GM18502 (cell line): ENCODE measurements around the gene SP2.

Experiments
- ATAC-seq: cut with Tn5 transposase; IDR thresholded peaks from one replicate; pipeline ENCODE4 v1.9.1; 2021; ENCODE audit warnings: mild to moderate bottlenecking; ENCODE audit not compliant: unreplicated experiment, poor library complexity

The SP2 gene

DNA sequence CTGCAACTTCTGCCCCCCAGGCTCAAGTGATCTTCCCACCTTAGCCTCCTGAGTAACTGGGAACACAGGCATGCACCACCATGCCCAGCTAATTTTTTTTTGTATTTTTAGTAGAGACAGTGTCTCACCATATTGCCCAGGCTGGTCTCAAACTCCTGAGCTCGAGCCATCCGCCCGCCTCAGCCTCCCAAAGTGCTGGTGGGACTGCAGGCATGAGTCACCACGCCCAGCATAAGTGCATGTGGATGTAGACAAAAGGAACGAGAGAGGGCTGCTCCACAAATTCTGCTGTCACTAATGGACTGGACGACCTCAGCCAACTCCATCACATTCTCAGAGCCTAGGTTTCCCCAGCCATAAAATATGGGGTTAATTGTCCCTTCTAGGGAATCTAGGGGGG is 7.7 kb upstream of the SP2 start:
- no peak for ATAC-seq

DNA sequence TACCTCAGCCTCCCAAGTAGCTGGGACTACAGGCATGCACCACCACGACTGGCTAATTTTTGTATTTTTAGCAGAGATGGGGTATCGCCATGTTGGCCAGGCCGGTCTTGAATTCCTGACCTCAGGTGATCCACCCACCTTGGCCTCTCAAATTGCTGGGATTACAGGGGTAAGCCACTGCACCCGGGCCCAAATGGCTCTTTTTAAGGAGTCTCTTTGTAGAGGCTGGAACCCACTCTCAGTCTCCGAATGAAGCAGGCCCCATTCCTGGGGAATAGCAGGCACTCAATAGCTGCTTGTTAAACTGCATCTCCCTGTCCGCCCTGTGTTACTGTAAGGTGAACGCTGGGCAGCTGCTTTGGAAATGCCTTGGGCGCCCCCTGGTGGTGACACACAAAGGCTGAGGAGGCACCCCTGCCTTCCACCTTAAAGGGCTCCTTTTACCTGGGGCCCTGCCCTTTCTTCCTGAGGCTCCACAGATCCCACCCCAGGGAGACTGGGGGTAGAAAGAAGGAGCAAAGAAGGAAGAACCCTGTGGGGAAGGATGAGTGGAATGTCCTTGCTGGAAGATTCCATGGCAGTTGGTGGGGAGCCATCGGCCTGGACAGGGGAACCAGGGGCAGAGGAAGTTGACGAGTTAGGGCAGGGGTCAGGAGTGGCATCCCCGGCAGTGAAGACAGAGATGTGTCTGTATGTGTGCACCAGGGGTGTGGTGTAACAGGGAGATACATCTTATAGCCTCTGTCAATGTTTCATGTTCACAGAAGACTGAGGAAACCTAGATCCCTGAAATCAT is 6.1 kb upstream of the SP2 start:
- no peak for ATAC-seq

DNA sequence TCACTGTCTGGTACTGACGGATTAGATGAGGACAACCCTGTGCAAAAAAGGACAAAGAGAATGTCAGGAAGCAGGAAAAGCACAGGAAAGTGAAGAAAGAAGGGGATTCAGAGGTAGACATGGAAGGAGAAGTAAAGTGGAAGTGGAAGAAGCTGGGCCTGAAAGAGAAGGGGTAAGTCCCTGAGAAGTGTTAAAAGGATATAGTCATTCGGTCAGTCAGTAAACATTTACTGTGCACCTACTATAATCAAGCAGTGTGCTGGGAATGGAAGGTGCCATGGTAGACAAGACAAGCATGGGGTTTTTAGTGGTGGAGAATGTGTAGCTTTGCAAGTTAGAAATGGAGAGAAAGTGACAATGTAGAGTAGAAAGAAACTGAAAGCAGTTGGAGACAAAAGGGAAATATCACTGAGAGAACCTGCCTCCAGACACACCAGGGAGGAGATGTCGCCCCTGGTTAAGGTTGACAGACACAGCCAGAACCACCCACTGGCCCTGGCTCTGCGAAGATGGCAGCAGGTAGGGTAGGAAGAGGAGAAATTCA is 4.4 kb upstream of the SP2 start:
- ATAC-seq = no peak

DNA sequence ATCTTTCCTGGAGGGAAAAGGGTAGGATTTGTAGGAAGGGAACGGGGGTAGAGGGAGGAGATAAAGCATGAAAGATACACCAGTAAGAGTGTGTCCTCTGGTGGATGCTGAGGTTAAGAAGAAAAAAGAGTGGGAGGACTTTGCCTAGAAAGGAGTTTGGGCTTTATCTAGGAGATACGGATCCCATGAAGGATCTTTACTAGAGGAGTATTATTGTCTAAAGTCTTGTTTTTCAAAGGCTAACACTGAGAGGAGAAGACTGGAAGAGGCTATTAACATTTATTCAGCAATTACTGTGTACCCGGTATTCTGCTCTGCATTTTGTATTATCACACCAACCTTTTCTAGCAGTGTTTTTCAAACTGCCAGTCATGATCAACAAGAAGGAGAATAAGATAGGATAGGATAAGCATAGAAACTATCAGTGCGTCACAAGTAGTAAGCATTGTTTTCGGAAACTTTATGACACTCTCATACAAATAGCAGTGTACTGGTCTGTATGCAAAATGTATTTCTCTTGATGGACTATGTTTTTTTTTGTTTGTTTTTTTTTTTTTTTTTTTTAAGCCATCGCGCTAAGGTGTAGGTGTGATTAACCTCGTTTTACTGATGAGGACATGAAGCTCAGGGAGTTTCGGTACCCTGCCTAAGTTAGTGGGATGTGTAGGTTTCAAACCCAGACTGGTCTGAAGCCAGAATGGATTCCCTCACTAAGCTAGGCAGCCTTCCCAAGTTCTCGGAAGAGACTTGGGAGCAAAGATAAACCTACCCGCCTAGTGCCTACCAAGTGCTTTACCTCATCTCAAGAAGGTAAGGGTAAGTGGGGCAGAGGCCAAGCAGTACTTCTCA is 1.3 kb upstream of the SP2 start:
- no peak for ATAC-seq

DNA sequence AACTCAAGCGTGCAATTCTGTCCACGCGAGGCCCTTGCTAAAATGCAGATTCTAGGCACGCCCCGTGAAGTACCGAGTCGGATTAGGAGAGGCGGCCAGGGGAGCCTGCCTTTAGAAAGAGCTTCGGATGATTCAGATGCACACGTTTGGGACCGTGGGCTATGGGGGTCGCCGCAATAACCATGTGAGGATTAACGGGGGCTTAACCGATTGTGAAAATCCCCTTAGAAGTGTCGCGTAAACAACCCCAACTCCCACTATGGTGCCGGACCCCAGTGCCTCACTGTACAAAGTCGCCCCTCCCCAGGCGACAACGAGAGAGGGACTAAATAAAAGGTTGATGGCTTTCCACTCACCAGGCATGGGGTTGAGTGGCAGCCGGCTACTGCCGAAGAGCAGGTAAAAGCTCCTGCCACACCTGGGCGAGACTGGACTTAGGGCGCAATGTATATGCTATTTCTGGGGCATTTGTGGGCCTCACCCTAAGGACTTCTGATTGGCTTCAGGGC is 635 bp upstream of the SP2 start:
- no peak for ATAC-seq

DNA sequence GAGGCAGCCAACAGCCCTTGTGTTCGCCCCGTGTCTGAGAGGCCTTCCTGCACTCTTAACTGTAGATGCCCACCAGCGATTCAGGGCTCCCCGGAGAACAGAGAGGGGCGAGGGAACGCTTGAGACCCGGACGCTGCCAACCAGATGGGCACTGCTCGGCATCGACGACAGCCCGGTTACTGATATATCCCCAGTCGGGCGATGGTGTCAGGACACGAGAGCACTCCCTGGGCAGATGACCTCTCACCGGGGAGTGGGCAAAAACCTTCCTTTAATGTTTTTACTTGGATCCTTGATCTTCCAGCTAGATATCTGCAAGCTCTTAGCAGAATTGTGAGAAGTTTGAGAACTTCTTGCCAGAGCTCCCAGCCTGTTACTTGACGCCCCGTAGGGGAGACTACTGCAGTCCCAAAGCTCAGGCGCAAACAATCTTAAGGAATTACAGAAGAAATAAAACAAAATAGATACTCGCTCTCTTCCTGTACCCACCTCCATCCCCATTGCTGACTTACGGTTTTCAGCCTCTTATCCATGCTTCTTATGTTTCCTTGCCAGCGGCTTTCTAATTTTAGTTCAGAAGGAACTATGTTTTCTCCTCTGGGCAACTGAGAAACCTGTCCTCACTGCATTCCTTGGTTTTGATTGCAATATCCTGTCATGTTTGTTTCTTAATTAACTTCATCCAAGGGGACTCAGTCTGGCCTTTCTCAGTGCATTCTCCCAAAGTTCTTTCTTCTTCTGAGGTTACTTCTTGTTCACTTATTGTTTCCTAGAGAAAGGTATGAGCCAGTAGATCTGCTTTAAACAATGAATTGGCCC is 845 bp downstream of the SP2 start:
- ATAC-seq = no peak

DNA sequence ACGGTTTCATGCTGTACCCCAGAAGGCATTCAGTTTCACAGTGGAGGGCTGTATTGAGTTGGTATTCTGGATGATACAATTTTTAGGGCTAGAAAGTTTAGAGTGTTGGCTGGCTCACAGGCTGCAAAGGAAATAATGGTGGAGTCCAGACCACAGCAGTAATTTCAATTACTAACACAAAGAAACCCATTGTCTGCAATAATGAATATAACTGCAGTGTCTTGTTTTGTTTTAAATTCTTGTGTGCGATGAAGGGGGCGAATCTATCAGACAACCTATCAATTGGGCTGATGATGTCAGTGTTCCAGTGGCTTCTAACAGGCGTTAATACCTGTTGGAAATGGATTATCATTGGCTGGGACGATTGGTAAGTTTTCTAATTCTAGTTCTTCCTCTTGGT is 1.5 kb downstream of the SP2 start:
- no peak for ATAC-seq

DNA sequence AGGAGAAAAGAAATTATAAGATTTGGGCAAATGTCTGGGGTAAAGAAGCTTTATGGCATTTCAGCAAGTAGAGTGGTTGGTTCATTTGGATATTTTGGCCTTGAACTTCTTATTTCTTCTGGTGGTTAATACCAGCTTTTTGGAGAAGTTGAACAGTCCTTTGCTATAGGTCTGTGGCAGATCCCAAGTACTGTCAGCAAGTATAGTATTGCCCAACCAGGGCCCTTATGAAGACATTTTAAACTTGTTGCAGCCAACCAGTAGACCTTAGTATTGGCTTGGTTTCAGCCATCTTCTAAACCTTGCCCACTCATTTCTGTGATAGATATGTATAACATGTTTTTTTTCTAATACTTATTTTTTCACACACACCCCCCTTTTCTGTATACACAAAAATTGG is 2.2 kb downstream of the SP2 start:
- ATAC-seq = no peak

DNA sequence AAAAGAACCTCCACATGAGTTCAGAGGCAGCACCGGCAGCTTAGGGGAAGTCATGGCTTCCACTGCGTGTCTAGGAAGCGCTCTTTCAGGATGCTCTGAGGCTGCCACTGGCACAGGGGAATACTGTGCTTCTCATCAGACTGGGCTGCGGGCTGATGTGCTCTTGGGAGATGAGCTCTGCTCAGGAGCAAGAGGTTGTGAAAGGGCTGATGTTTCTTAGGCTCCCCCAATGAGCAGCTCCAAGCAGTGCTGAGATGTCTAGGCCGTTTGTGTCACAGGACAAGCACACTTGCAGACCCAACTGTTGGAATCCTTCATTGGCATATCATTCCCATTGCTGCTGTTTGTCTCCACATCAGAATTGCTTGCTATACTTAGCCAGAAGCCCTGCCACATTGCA is 3.6 kb downstream of the SP2 start:
- no peak for ATAC-seq

DNA sequence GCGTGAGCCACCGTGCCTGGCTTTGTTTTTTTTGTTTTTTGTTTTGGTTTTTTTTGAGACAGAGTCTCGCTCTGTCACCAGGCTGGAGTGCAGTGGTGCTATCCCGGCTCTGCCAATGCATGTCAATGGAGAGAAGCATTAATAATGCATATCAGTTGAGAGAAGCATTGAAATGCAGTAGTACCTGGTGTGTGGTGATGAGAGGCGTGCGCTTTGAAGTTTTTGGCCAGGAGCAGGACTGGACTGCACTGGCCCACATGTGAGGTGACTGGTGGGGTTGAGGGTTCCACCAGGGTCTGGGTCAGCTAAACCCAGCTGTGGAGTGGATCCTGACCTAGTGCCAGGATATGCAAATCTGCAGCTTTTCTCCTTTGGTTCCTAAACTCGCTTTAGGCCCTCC is 5.4 kb downstream of the SP2 start:
- no peak for ATAC-seq

DNA sequence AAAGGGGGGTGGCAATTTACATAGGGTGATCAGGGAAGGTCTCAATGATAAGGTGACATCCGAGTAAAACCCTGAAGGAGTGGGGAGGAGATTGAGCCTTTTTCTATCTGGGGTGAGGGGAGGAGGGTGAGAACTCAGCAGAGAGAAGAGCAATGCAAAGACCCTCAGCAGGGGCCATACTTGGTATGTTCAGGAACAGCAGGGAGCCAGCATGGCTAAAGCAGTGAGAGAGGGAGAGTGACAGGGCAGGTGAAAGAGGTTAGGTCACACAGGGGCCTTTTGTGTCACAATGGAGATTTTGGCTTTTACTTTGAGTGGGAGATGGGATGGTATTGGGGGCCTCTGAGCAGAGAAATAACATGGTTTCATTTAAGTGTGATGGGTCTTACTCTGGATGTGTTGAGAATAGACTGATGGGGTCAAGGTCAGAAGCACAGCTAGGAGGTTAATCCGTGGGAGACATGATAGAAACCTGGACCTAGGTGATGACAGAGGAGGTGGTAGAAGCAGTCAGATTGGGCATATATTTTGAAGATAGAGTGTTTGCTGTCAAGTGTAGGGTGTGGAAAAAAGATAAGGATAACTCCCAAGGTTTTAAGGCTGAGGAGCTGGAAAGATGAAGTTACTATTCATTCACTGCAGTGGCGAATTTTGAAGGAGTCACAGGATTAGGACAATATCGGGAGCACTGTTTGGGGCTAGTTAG is 6.2 kb downstream of the SP2 start:
- no peak for ATAC-seq

DNA sequence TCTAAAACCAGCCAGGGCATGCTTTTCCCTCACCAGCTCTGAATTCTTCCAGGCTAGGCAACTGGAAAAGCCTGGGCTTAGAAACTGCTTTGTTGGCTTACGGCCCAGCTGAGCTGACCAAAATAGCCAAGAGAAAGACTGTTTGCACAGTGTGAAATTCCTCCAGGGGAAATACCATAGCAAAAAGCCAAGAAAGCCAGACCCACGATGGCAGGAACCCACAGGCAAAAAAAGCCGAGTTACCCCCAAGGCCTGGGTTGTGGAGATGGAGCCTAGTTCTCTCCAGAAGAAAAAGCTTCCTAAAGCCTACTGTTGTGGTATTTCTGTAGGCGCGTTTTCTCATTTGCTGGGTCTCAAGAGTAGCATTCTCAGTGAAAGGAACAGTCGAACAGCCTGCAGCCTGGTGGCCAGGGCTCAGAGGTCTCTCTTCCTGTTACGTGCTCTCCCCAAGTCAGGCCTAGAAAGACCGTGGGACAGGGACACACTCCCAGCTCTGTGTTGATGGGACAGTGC is 9.2 kb downstream of the SP2 start:
- no peak for ATAC-seq

DNA sequence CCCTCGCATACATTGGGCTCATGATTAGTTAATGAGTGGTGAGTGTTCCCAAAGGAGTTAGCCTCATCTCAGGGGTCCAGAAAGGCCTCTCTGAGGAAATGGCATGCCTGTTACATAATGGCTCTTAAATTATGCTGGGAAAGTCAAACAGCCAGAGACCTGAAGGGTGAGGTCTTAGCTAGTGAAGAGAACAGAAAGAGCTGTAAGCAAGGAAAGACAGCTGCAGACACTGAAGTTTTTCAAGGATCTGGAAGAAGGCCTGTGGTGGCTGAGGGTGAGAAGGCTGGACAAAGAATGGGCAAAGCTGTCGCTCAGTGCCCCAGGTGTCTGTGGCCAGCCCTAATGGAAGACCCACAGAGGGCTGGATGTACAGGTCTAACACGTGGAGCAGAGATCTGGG is 10.4 kb downstream of the SP2 start:
- no peak for ATAC-seq

DNA sequence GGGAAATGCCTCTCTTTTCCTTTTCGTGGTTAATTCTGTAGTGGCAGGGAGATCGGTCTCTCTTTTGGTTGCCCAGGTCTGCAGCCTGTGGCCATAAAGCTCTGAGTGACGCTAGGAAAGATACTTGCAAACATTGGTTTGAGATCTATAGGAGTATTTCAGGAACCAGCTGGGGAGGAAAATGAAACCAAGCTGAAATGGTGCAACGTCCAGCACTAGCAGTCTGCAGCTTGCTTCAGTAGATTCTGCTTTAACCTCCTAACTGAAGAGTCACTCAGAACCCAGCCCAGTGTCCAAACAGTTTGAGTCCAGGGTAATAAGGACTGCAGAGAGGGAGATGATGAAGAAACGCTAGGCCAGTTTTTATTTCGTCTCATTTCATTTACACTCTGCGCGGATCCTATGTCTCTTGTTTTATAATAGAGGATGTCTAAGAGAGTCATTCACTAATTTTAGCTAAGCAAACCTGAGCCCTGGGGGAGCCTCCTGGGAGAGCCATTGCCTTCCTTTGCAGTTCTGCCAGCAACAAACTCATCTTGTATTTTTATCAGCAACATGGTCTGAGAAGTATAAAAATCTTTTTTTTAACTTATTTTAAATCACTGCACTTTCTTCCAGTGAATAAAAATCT is 12.0 kb downstream of the SP2 start:
- no peak for ATAC-seq

DNA sequence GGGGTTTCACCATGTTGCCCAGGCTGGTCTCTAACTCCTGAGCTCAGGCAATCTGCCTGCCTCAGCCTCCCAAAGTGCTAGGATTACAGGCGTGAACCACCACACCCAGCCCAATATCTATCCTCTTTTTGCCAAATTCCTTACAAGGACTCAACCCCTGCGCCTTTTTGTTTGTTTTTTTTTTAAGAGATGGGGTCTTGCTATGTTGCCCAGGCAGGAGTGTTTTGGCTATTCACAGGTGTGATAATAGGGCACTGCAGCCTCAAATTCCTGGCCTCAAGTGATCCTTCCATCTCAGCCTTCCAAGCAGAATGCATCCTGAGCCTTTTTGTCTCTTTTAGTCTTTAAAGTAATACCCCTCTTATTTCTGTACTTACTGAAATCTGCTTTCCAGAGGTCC is 17.0 kb downstream of the SP2 start:
- no peak for ATAC-seq

DNA sequence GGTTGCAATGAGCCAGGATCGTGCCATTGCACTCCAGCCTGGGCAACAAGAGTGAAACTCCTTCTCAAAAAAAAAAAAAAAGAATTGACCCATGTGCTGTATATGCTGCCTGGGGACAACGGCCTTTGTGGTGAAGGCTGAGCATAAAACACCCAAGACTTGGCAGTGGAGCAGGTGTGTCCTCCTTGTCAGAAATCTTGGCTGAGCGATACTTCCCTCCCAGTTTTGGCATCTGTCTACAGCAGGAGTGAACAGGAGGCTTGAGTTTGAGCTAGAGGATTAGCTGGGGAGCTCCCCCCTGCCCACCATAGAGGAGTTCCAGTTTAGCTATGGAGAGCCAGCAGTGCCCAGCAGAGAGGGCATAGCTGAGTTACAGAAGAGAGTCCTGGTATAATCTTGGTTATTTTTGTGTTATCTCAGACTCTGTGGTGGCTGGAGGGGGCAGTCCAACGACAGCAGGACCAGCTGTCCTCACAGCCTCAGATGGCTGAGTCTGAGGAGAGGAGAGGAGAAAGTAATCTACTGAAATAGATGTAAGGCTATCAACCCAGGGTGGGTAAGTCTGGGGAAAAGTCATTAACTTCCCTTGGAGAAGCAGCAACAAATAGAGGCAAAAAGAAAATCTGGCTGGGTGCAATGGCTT is 18.4 kb downstream of the SP2 start:
- no peak for ATAC-seq

DNA sequence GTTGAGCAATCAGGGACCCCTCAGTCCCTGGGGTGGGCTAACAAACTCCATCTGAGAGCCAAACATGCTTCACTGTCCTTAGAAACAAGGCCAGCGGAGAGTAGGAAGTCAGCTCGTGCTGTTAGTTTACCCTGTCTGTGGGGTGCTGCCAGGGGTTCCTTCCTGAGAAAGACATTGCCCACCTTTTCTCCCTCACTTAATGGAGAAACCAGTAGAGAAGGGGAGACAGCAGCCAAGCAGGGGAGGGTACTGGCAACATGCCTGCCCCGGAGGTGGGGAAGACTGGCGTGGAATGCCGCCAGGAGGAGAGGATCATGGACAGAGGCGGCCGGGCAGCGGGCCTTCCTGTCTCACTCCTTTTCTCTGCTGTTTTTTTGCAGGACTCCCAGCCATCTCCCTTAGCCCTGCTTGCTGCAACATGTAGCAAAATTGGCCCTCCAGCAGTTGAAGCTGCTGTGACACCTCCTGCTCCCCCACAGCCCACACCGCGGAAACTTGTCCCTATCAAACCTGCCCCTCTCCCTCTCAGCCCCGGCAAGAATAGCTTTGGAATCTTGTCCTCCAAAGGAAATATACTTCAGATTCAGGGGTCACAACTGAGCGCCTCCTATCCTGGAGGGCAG is 19.9 kb downstream of the SP2 start:
- ATAC-seq = no peak

DNA sequence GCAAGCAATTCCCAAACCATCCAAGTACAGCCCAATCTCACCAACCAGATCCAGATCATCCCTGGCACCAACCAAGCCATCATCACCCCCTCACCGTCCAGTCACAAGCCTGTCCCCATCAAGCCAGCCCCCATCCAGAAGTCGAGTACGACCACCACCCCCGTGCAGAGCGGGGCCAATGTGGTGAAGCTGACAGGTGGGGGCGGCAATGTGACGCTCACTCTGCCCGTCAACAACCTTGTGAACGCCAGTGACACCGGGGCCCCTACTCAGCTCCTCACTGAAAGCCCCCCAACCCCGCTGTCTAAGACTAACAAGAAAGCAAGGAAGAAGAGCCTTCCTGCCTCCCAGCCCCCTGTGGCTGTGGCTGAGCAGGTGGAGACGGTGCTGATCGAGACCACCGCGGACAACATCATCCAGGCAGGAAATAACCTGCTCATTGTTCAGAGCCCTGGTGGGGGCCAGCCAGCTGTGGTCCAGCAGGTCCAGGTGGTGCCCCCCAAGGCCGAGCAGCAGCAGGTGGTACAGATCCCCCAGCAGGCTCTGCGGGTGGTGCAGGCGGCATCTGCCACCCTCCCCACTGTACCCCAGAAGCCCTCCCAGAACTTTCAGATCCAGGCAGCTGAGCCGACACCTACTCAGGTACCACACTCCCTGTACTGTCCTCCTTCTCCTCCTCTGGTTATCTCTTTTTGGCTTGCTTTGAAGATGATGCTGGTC is 20.6 kb downstream of the SP2 start:
- no peak for ATAC-seq
